Keratinocyte (primary cell): ENCODE data around the gene STX10. TPM values are rescaled to one million over a fixed set of nuclear protein-coding genes. Genes with fewer than 3 reads are reported as not detected.

Experiments used
- DNase-seq: peaks from one replicate; pipeline ENCODE4 v3.0.0-alpha.2; 2011; ENCODE audit warnings: low read depth, missing footprints, low spot score
- FAIRE-seq: peaks from 2 replicates; lab custom pipeline; 2011; peaks lifted over from hg19 to GRCh38; lab: Jason Lieb, UNC
- H2AFZ ChIP-seq: 2 replicates; pipeline ENCODE4 v1.6.0; 2012; ENCODE audit warnings: low read length, control low read depth, inconsistent platforms; ENCODE audit not compliant: control insufficient read depth
- H3K27ac ChIP-seq: 2 replicates; pipeline ENCODE4 v1.5.1; 2011; ENCODE audit warnings: low read length; ENCODE audit not compliant: control insufficient read depth, insufficient read depth
- H3K27me3 ChIP-seq: 3 replicates; pipeline ENCODE4 v1.6.0; 2011; ENCODE audit warnings: low read length; ENCODE audit not compliant: control insufficient read depth, insufficient read depth; ENCODE audit errors: extremely low read depth
- H3K36me3 ChIP-seq, 2 experiments: 2 replicates in 1 of 2; 3 replicates in 1 of 2; pipeline ENCODE4 v1.5.1; 2011; ENCODE audit warnings: low read length in 2 of 2, mild to moderate bottlenecking in 1 of 2; ENCODE audit not compliant: control insufficient read depth in 2 of 2, insufficient read depth in 2 of 2; ENCODE audit errors: extremely low read depth in 1 of 2
- H3K4me1 ChIP-seq: 3 replicates; pipeline ENCODE4 v1.5.1; 2011; ENCODE audit warnings: low read length; ENCODE audit not compliant: control insufficient read depth, insufficient read depth; ENCODE audit errors: extremely low read depth
- H3K4me2 ChIP-seq: 3 replicates; pipeline ENCODE4 v1.6.0; 2011; ENCODE audit warnings: low read depth, low read length; ENCODE audit not compliant: control insufficient read depth, insufficient read depth; ENCODE audit errors: extremely low read depth
- H3K4me3 ChIP-seq, 3 experiments: fragments of 200-600 bp in 1 of 3; sonication (generic) in 1 of 3; 2 replicates in 2 of 3; 3 replicates in 1 of 3; pipeline ENCODE4 v1.5.1; 2011 to 2016; ENCODE audit warnings: low read length in 3 of 3, mild to moderate bottlenecking in 3 of 3, control low read depth in 2 of 3, inconsistent platforms in 1 of 3, low read depth in 1 of 3, mixed read lengths in 1 of 3, mixed run types in 1 of 3, moderate library complexity in 1 of 3; ENCODE audit not compliant: control insufficient read depth in 2 of 3, insufficient read depth in 2 of 3; ENCODE audit errors: extremely low read depth in 1 of 3
- H3K79me2 ChIP-seq: 2 replicates; pipeline ENCODE4 v1.6.0; 2012; ENCODE audit warnings: low read length; ENCODE audit not compliant: control insufficient read depth, insufficient read depth
- H3K9ac ChIP-seq: 3 replicates; pipeline ENCODE4 v1.6.0; 2011; ENCODE audit warnings: low read length; ENCODE audit not compliant: control insufficient read depth, insufficient read depth; ENCODE audit errors: extremely low read depth
- H3K9me1 ChIP-seq: 3 replicates; pipeline ENCODE4 v1.6.0; 2011; ENCODE audit warnings: low read length; ENCODE audit not compliant: control insufficient read depth, insufficient read depth; ENCODE audit errors: extremely low read depth
- H3K9me3 ChIP-seq: 2 replicates; pipeline ENCODE4 v1.5.1; 2012; ENCODE audit warnings: low read depth, low read length; ENCODE audit not compliant: control insufficient read depth
- H4K20me1 ChIP-seq: 3 replicates; pipeline ENCODE4 v1.6.0; 2011; ENCODE audit warnings: low read length; ENCODE audit not compliant: control insufficient read depth, insufficient read depth; ENCODE audit errors: extremely low read depth
- CTCF ChIP-seq, 3 experiments: IDR thresholded peaks in 1 of 3; conservative IDR thresholded peaks in 1 of 3; optimal IDR thresholded peaks in 1 of 3; 2 replicates in 2 of 3; 3 replicates in 1 of 3; pipeline versions ENCODE3 to v1.5.1; 2011; ENCODE audit warnings: low read length in 3 of 3, mild to moderate bottlenecking in 3 of 3, moderate library complexity in 2 of 3, control low read depth in 1 of 3, inconsistent platforms in 1 of 3; ENCODE audit not compliant: insufficient read depth in 2 of 3; ENCODE audit errors: extremely low read depth in 1 of 3
- EZH2 ChIP-seq: IDR thresholded peaks from one replicate; pipeline ENCODE4 v1.6.1; 2012; ENCODE audit warnings: inconsistent platforms, mild to moderate bottlenecking, low read length, moderate library complexity
- dilution Hi-C: fragments of 300-500 bp; cut with MboI; formaldehyde crosslinking; loops from one replicate; pipeline ENCODE4 v1.7.0; 2020; ENCODE audit warnings: low sequenced_read_pairs; ENCODE audit not compliant: extremely low pct_ligation_motif_present
- polyA plus RNA-seq, 5 experiments: library from polyadenylated mRNA; depleted of rRNA in 3 of 5; stranded (reverse) in 3 of 5; stranded (forward) in 1 of 5; unstranded in 1 of 5; fragments of >200 nt; gene quantifications; 1 replicate in 1 of 5; 2 replicates in 3 of 5; 3 replicates in 1 of 5; pipeline versions ENCODE4 v1.2.1 to v1.2.3, GENCODE V29; 2011 to 2012; ENCODE audit warnings: missing spikeins in 2 of 5, low read depth in 1 of 5, low replicate concordance in 1 of 5

STX10 gene
- polyA plus RNA-seq, 1 donor (not counting 4 experiments of a cell fraction or from before 2014, with no cell fraction given) = 65.2 TPM

GRCh38 chr19:13129384-13129783 is 20.8 kb downstream of the STX10 start:
- dilution Hi-C loops = no loop called here
- Histone ChIP-seq H3K27ac (no peak overlapping the region), H3K4me3 (no peak overlapping the region), H3K36me3 (peaks cover 12 to 16% of the 10 kb centered on the region in 2 experiments), H3K4me1 (peaks cover 3% of the 10 kb centered on the region), H3K9ac (no peak overlapping the region), H2AFZ (no peak overlapping the region), H3K9me3 (no peaks in the 10 kb centered on the region), H3K27me3 (no peaks in the 10 kb centered on the region), H4K20me1 (peaks cover 28% of the 10 kb centered on the region), H3K79me2 (peaks cover 89% of the 10 kb centered on the region), H3K9me1 (peaks cover 5% of the 10 kb centered on the region), H3K4me2 (no peak overlapping the region)
- TF ChIP-seq EZH2 (no peak), CTCF (optimal IDR thresholded peaks at IDR 0.05 in 1 of 3, IDR thresholded peaks at IDR 0.05 in 1 of 3, conservative IDR thresholded peaks at IDR 0.05 in 1 of 3; ENCODE audit: extremely low read depth in 1 of 3, insufficient read depth in 2 of 3, low read length in 3 of 3) (no peak)
- FAIRE-seq (no peak), DNase-seq (no peak)

- dilution Hi-C loops = no loop called here
- Histone ChIP-seq H3K4me3 (no peak overlapping the region), H3K36me3 (peaks cover 12 to 14% of the 10 kb centered on the region in 2 experiments), H3K4me2 (no peak overlapping the region), H3K9ac (no peak overlapping the region), H3K27ac (no peak overlapping the region), H4K20me1 (peaks cover 31% of the 10 kb centered on the region), H3K4me1 (peaks cover 3% of the 10 kb centered on the region), H3K79me2 (peaks cover 89% of the 10 kb centered on the region), H3K9me1 (peaks cover 5% of the 10 kb centered on the region), H3K27me3 (no peaks in the 10 kb centered on the region), H2AFZ (no peak overlapping the region), H3K9me3 (no peaks in the 10 kb centered on the region)
- TF ChIP-seq CTCF (optimal IDR thresholded peaks at IDR 0.05 in 1 of 3, IDR thresholded peaks at IDR 0.05 in 1 of 3, conservative IDR thresholded peaks at IDR 0.05 in 1 of 3; ENCODE audit: extremely low read depth in 1 of 3, insufficient read depth in 2 of 3, low read length in 3 of 3) = no peak
- no peak for TF ChIP-seq EZH2
- DNase-seq (no peak), FAIRE-seq (no peak)
Observed at GRCh38 chr19:13128583-13128982, 21.6 kb downstream of the STX10 start.
